ENCODE measurements around the gene HSPB1. TPM values are rescaled to one million over a fixed set of nuclear protein-coding genes. Genes with fewer than 3 reads are reported as not detected.

Gene HSPB1
- total and polyA plus RNA-seq, 2 of the 13 experiments (the other 11 are each of a cell fraction or from before 2014, with no cell fraction given) = 21.0 to 38.6 TPM

DNA sequence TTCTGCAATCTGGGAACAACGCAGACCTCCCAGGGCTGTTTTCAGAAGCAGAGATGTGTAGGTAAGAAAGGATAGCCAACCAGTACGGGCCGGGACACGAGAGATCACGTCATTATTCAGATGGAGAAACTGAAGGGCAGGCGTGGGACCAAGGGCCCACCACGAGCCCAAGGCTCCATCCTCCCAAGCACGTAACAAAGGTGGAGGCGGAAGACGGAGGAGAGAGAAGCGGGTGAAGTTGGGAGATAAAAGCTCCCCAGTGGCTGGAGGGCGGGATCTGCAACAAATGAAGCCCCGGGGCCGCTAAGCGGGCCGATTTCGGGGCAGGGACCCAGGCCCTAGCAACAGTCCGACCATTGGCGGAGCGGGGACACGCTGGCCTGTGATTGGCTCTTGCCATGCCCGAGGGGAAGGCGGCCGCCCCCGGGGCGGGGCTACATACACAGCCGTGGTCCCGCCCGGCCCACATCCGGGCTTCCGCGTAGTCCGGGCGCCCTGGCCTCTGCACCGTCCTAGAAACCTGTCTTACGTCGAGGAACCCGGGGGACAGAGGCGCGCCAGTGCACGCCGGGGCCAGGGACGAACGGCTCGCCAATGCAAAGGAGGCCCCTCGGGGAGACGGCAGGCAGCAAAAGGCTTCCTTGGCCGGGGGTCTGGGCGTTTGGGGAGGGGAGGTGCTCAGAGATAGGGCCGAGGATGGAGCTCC is 15.5 kb downstream of the HSPB1 start (continued):
- TF ChIP-seq, protein P1, sequence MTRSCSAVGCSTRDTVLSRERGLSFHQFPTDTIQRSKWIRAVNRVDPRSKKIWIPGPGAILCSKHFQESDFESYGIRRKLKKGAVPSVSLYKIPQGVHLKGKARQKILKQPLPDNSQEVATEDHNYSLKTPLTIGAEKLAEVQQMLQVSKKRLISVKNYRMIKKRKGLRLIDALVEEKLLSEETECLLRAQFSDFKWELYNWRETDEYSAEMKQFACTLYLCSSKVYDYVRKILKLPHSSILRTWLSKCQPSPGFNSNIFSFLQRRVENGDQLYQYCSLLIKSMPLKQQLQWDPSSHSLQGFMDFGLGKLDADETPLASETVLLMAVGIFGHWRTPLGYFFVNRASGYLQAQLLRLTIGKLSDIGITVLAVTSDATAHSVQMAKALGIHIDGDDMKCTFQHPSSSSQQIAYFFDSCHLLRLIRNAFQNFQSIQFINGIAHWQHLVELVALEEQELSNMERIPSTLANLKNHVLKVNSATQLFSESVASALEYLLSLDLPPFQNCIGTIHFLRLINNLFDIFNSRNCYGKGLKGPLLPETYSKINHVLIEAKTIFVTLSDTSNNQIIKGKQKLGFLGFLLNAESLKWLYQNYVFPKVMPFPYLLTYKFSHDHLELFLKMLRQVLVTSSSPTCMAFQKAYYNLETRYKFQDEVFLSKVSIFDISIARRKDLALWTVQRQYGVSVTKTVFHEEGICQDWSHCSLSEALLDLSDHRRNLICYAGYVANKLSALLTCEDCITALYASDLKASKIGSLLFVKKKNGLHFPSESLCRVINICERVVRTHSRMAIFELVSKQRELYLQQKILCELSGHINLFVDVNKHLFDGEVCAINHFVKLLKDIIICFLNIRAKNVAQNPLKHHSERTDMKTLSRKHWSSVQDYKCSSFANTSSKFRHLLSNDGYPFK (CRISPR knock-in tag; IDR thresholded peaks at IDR 0.05; ENCODE audit: borderline replicate concordance) = peak; percentile 64; the same call in 1 of the 2 replicates
- TF ChIP-seq ZFP36L1 (CRISPR knock-in tag; IDR thresholded peaks at IDR 0.05) (no peak), ZNF678 (CRISPR knock-in tag; IDR thresholded peaks at IDR 0.05) (0 out of 2 replicates have a peak, but pooled peaks have one; percentile 19), LCORL (IDR thresholded peaks at IDR 0.05) (no peak), LCORL (CRISPR knock-in tag; IDR thresholded peaks at IDR 0.05) (peak; percentile 36), NFYB (CRISPR knock-in tag; IDR thresholded peaks at IDR 0.05) (peak; percentile 94), ASH2L (IDR thresholded peaks at IDR 0.05; ENCODE audit: insufficient read length, low read depth, low read length) (no peak), HOXA9 (CRISPR knock-in tag; IDR thresholded peaks at IDR 0.05; ENCODE audit: borderline replicate concordance) (no peak)
- TF ChIP-seq, protein P2, sequence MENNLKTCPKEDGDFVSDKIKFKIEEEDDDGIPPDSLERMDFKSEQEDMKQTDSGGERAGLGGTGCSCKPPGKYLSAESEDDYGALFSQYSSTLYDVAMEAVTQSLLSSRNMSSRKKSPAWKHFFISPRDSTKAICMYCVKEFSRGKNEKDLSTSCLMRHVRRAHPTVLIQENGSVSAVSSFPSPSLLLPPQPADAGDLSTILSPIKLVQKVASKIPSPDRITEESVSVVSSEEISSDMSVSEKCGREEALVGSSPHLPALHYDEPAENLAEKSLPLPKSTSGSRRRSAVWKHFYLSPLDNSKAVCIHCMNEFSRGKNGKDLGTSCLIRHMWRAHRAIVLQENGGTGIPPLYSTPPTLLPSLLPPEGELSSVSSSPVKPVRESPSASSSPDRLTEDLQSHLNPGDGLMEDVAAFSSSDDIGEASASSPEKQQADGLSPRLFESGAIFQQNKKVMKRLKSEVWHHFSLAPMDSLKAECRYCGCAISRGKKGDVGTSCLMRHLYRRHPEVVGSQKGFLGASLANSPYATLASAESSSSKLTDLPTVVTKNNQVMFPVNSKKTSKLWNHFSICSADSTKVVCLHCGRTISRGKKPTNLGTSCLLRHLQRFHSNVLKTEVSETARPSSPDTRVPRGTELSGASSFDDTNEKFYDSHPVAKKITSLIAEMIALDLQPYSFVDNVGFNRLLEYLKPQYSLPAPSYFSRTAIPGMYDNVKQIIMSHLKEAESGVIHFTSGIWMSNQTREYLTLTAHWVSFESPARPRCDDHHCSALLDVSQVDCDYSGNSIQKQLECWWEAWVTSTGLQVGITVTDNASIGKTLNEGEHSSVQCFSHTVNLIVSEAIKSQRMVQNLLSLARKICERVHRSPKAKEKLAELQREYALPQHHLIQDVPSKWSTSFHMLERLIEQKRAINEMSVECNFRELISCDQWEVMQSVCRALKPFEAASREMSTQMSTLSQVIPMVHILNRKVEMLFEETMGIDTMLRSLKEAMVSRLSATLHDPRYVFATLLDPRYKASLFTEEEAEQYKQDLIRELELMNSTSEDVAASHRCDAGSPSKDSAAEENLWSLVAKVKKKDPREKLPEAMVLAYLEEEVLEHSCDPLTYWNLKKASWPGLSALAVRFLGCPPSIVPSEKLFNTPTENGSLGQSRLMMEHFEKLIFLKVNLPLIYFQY (CRISPR knock-in tag; IDR thresholded peaks at IDR 0.05; ENCODE audit: borderline replicate concordance) = peak; percentile 97
- TF ChIP-seq, protein P3, sequence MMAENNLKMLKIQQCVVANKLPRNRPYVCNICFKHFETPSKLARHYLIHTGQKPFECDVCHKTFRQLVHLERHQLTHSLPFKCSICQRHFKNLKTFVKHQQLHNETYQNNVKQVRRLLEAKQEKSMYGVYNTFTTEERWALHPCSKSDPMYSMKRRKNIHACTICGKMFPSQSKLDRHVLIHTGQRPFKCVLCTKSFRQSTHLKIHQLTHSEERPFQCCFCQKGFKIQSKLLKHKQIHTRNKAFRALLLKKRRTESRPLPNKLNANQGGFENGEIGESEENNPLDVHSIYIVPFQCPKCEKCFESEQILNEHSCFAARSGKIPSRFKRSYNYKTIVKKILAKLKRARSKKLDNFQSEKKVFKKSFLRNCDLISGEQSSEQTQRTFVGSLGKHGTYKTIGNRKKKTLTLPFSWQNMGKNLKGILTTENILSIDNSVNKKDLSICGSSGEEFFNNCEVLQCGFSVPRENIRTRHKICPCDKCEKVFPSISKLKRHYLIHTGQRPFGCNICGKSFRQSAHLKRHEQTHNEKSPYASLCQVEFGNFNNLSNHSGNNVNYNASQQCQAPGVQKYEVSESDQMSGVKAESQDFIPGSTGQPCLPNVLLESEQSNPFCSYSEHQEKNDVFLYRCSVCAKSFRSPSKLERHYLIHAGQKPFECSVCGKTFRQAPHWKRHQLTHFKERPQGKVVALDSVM (CRISPR knock-in tag; IDR thresholded peaks at IDR 0.05) = peak; percentile 49; the same call in 1 of the 2 replicates

Measured in HepG2 (cell line).